NCI-H146 treated with DMSO at 0.1 percent for 48 hours (cell line): ENCODE measurements around the gene MUSK.
"Not testable (repeated sequence)": the region's sequence is repeated elsewhere in the genome, so short reads cannot be mapped to it uniquely, and the experiment has no call there.

ENCODE experiments used
- DNase-seq: peaks from one replicate; lab custom pipeline; 2025; ENCODE audit not compliant: unreplicated experiment; lab: John Stamatoyannopoulos, UW

The MUSK gene

DNA sequence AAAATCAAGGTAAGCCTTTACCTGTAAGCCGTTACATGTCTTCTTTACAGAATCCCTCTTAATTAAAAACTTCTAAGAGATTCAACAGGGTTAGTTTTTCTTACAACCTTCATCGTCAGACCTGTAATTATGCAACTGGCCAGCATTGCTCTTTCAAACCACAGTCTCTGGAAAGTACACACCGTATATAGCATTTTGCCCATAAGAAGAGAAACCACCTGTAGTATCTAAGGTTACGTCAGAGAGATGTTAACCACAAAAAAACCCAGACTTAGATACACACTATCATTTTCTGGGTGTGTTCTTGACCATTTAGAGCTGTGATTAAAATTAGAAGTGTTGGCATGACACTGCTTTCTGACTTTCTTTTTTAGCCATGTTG lies 140.0 kb downstream of the MUSK start:
- DNase-seq, result no peak

DNA sequence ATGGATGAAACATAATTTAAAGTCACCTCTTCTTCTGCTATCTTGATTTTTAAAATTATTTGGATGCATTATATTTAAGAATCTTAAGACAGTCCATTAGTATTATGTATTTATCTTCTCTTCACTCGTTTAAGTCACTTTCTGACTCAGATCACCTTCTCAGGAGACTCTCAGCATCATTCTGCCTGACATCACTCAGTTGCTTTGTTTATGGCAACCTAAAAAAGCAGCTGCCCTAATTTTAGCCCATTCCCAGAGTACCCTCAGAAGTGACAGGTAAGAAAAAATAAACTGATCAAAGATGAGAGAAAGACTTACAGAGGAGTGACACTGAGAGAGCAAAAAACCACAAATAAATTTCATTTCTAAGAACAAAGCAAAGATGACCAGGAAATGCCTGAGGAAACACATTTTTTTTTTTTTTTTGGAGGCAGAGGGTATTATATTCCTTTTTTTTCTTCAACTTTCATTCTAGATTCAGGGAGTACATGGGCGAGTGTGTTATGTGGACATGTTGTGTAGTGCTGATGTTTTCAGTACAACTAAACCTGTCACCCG lies 140.5 kb downstream of the MUSK start:
- DNase-seq, result no peak

DNA sequence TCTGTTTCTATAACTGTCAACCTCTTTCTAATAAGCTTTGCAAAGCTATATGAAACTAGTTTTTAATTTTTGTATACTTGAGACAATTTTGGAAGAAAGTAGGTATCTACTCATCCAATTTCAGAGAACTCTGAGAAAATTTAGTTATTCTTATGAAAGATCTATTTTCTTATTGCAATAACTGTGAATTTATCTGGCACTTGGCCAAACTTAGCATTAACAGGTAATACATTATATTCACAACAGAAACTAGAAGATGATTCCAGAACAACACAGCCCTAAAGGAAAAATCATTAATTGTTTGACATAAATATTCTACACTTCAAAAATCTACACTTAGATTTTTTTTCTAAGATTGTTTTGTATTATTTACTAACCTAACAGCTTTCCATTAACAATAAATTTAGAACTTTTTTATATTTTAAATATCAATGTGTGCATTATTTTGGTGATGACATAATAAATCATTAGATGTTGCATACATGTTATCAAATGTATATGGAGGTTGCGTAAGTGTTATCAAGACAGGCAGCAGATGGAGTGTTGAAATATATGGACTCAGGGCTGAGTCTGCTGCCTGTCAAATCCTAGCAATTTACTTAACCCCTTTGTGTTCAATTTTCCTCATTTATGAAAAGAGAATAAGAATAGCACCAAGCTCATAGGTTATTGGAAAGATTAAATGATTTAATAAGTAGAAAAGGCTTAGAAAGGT lies 141.8 kb downstream of the MUSK start:
- no peak for DNase-seq

DNA sequence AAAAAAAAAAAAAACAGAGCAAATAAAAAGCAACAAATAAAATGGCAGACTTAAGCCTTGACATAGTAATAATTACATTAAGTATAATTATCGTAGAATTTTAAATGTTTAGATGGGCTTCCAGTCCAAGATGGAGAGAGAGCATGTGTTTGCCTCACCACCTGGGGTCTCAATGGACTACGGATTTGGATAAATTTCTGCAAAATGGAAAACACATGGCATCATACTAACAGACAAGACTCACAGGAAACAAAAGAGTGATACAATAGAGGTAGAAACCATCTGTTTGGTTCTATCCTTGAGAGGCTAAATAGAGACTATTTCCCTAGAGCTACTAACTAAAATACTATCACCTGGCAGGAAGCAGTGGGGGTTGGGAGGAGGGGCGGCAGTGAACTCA lies 144.3 kb downstream of the MUSK start:
- DNase-seq, result no peak

GRCh38 chr9:110814159-110814558 lies 145.6 kb downstream of the MUSK start:
- no peak for DNase-seq

DNA sequence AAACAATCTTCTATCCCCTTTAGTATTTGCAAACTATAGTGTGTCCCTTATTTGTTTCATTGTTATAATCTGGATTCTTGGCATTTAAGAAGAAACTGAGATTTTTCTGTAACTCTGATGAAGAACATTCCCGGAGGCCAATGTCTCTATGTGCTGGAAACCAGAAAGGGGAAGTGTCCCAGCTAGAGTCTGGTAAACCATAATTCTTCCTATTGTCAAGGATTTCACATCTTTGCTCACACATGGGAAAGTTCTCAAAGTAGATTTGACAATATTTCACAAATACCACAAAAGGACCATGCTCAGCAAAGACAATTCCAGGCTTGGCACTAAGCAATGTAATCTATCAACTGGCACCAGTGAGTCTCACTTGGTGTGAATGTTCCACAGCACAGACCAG lies 146.8 kb downstream of the MUSK start:
- no peak for DNase-seq

DNA sequence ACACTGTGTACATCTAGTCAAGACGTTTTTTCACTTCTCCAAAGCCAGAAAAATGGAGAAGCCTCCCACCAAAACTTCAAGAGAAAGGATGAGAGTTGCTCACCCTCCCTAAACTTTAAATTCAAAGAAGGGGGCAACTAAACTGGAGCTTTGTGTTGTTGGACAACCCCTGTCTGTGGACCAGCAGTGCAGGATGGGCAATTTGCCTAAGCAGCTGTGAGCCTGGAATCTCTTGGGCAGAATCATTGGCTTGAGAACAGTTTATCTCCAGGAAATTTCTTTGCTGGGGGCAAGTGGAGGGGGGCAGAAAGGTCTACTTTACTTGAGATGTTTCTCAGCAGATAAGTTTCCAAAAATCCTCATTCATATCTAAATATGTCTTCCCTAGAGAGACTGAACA lies 151.8 kb downstream of the MUSK start:
- no peak for DNase-seq

DNA sequence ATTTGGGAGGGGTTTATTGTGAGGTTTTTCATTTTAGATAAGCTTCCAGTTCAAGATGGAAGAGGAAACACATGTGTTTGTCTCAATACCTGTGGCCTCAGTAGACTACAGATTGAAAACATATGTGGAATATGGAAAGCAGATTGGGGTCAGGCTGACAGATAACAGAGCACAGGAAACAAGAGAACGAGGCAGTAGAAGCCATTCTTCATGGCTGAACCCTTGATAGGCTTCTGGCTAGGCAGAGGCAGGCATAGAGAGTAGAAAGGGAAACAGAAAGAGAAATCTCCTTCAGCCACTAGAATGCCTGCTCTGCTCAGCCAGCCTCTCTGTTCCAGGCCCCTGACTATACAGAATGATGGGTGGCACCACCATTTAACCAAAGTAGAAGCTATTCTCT lies 152.5 kb downstream of the MUSK start:
- DNase-seq, result no peak

DNA sequence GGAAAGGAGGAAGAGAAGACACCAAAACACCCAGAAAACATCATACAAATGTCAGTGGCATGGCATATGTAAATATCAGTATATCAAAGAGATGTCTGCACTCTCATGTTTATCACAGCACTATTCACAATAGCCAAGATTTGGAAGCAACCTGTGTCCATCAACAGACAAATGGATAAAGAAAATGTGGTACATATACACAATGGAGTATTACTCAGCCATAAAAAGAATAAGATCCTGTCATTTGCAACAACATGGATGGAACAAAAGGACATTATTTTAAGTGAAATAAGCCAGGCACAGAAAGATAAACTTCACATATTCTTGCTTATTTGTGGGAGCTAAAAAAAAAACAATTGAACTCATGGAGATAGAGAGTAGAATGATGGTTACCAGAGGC lies 156.5 kb downstream of the MUSK start:
- DNase-seq, result not testable (repeated sequence)

DNA sequence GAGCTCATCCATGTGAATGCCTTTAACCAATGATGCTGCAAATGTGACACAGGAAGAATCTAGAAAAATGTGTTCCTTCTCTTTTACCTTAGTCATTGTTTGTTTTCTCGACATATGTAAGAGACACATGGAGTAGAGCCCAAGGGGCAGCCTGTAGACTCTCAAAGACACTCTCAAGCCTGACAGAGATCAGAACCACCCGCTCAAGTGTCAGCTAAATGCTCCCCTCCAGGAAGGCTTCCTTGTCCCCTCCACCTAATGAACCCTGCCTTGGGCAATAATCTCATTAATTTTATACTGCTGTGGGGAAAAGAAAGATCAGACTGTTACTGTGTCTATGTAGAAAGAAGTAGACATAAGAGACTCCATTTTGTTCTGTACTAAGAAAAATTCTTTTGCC lies 157.4 kb downstream of the MUSK start:
- DNase-seq, result no peak

GRCh38 chr9:110826400-110826799 lies 157.8 kb downstream of the MUSK start:
- DNase-seq, result not testable (repeated sequence)

- no peak for DNase-seq
These were observed 159.7 kb downstream of the MUSK start for GRCh38 chr9:110828264-110828663.

- DNase-seq, result no peak
These were observed 161.9 kb downstream of the MUSK start for GRCh38 chr9:110830495-110830894.

GRCh38 chr9:110832926-110833325 lies 164.3 kb downstream of the MUSK start:
- DNase-seq, result no peak

GRCh38 chr9:110835404-110835803 lies 166.8 kb downstream of the MUSK start:
- DNase-seq, result no peak

GRCh38 chr9:110835859-110836271 lies 167.3 kb downstream of the MUSK start:
- no peak for DNase-seq

GRCh38 chr9:110837401-110838005 lies 168.9 kb downstream of the MUSK start:
- no peak for DNase-seq

DNA sequence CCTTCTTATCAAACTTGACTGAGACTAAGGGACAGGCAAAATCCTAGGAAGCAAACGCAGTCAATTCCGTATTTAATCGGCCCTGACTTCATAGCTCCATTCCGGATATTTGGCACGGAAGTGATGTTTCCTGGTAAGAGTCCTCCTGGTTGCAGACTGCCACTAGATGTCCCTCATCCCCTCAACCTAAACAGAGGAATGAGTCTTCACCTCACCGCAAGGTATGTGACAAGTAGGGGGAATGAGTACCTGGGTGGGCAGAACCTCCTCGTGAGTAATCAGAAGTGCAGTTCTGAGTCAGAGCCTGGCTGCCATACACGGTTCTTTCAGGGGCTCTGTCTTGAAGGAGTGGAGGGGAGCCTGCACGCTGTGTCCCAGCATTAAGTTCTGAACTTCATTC lies 173.6 kb downstream of the MUSK start:
- DNase-seq, result no peak

GRCh38 chr9:110842986-110843385 lies 174.4 kb downstream of the MUSK start:
- DNase-seq, result no peak

- DNase-seq, result no peak
These were observed 175.5 kb downstream of the MUSK start for GRCh38 chr9:110844121-110844520.

DNA sequence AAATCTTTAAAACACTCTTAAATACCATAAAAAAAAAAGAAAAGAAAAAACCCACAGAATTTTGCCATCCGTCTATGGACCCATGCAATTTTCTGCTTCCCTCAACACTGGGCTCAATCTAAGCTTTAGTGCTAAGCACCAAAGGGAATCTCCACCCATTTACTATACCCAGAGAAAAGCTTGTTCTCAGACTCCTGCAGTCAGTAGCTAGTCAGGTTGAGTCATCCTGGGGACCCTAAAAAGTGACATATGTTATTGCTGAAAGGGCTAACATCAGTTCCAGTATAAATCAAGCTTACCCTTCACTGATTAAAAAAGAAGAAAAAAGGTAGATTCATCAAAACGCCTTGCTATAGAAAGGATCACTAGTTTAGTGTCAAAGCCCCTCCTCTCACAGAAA lies 177.6 kb downstream of the MUSK start:
- DNase-seq, result no peak

DNA sequence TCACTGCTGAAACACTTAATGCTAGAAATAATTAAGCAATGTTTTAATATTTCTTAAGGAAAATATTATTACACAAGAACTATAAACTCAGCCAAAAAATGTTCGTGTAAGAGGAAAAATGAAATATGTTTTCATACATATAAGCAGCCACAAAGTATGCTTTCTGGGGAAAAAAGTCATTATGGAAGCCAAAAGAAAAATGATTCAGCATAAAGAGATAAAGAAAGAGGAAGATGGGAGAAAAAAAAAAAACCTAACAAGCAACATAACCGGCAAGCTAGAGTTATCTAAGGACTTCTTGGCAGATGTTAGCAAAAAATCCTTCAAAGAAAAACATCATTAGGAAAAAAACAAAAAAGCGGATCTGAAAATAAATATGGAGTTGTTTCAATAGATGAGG lies 179.1 kb downstream of the MUSK start:
- no peak for DNase-seq
